K562 (cell line): ENCODE measurements around the gene ZNF628. TPM values are rescaled to one million over a fixed set of nuclear protein-coding genes. Genes with fewer than 3 reads are reported as not detected.

Experiments used
- ARID1B ChIP-seq: fragments of 450-650 bp; IDR thresholded peaks from 2 replicates; pipeline ENCODE4 v1.6.1; 2016; ENCODE audit warnings: antibody characterized with exemption, mild to moderate bottlenecking, inconsistent platforms
- CC2D1A ChIP-seq: fragments of 450-650 bp; IDR thresholded peaks from 2 replicates; pipeline ENCODE4 v1.6.1; 2017; ENCODE audit warnings: mild to moderate bottlenecking
- E2F1 ChIP-seq: sonication (generic); formaldehyde crosslinking; IDR thresholded peaks from 2 replicates; pipeline ENCODE4 v1.8.1; 2023; ENCODE audit warnings: mild to moderate bottlenecking, missing genetic modification reagents, moderate library complexity
- HNRNPK ChIP-seq: fragments of 200-400 bp; formaldehyde crosslinking; IDR thresholded peaks from one replicate; pipeline ENCODE4 v1.6.1; 2018; ENCODE audit warnings: mild to moderate bottlenecking, low read depth, low read length; ENCODE audit not compliant: poor library complexity, severe bottlenecking
- JUNB ChIP-seq: fragments of 450-650 bp; formaldehyde crosslinking; conservative IDR thresholded peaks from 2 replicates; pipeline ENCODE4 v1.4.0; 2020; ENCODE audit warnings: mild to moderate bottlenecking
- KDM2B ChIP-seq: fragments of 250-450 bp; sonication (Bioruptor Pico); IDR thresholded peaks from 2 replicates; pipeline ENCODE4 v1.8.0; 2021; ENCODE audit warnings: mild to moderate bottlenecking, moderate library complexity
- MIER1 ChIP-seq: fragments of 450-650 bp; IDR thresholded peaks from 2 replicates; pipeline ENCODE4 v1.6.1; 2016; ENCODE audit warnings: antibody characterized with exemption, mild to moderate bottlenecking, low read depth
- MXI1 ChIP-seq: IDR thresholded peaks from 2 replicates; pipeline ENCODE4 v1.6.1; 2011; ENCODE audit warnings: low read depth, mild to moderate bottlenecking, improper control_type of control experiment, low read length
- NCOA4 ChIP-seq: fragments of 450-650 bp; IDR thresholded peaks from 2 replicates; pipeline ENCODE4 v1.6.1; 2018; ENCODE audit warnings: mild to moderate bottlenecking; ENCODE audit not compliant: partially characterized antibody
- NRF1 ChIP-seq, 2 experiments: fragments of 450-650 bp; IDR thresholded peaks in 1 of 2; conservative IDR thresholded peaks in 1 of 2; 2 replicates each; pipeline ENCODE4 v1.6.1; 2014; ENCODE audit warnings: mild to moderate bottlenecking in 2 of 2
- RBBP5 ChIP-seq: fragments of 200-600 bp; sonication (generic); IDR thresholded peaks from 2 replicates; pipeline ENCODE4 v1.6.1; 2012; ENCODE audit warnings: borderline replicate concordance, mild to moderate bottlenecking, low read length, control low read depth, inconsistent platforms; ENCODE audit not compliant: insufficient read depth, poor library complexity, severe bottlenecking
- SMARCB1 ChIP-seq: IDR thresholded peaks from 2 replicates; pipeline ENCODE4 v1.6.1; 2011; ENCODE audit warnings: improper control_type of control experiment, low read depth; ENCODE audit not compliant: insufficient read length
- TAF7 ChIP-seq: fragments of 450-650 bp; IDR thresholded peaks from 2 replicates; pipeline ENCODE4 v1.6.1; 2016; ENCODE audit warnings: missing genetic modification characterization, missing compliant biosample characterization
- THRB ChIP-seq: fragments of 450-650 bp; formaldehyde crosslinking; conservative IDR thresholded peaks from 2 replicates; pipeline ENCODE4 v1.4.0; 2022; ENCODE audit warnings: mild to moderate bottlenecking, missing genetic modification characterization
- ZNF253 ChIP-seq: fragments of 250-450 bp; sonication (Bioruptor Pico); conservative IDR thresholded peaks from 2 replicates; pipeline ENCODE4 v1.6.1; 2021; ENCODE audit warnings: mild to moderate bottlenecking
- ZNF277 ChIP-seq: fragments of 250-450 bp; sonication (Bioruptor Pico); IDR thresholded peaks from 2 replicates; pipeline ENCODE4 v1.8.0; 2022; ENCODE audit warnings: inconsistent platforms, mild to moderate bottlenecking, moderate library complexity, borderline replicate concordance
- polyA plus RNA-seq, 8 experiments: library from polyadenylated mRNA; depleted of rRNA in 4 of 8; stranded (reverse) in 5 of 8; unstranded in 3 of 8; fragments of >200 nt; fragmentation: Nextera tagmentation in 2 of 8; fragmentation: Illumina TruSeq in 1 of 8; extraction: Ambion mirVana in 2 of 8; extraction: Trizol in 1 of 8; gene quantifications; 2 replicates each; pipeline versions ENCODE4 v1.2.1 to v1.2.3, GENCODE V29; 2011 to 2014; ENCODE audit warnings: inconsistent platforms in 1 of 8, missing spikeins in 1 of 8
- total RNA-seq, 7 experiments: library from RNA; depleted of rRNA in 6 of 7; stranded (reverse); fragments of >200 nt in 6 of 7; fragmentation: Illumina TruSeq in 2 of 7; extraction: Trizol in 2 of 7; gene quantifications; 2 replicates each; pipeline versions ENCODE4 v1.2.1 to v1.2.3, GENCODE V29; 2011 to 2021; ENCODE audit warnings: low replicate concordance in 1 of 7
- TF ChIP-seq, protein P1 (sequence below): fragments of 450-650 bp; IDR thresholded peaks from 2 replicates; pipeline ENCODE4 v1.6.1; 2016; ENCODE audit warnings: low read depth, mild to moderate bottlenecking, moderate library complexity
- TF ChIP-seq, protein P2 (sequence below): sonication (generic); formaldehyde crosslinking; IDR thresholded peaks from 2 replicates; pipeline ENCODE4 v1.8.1; 2022; ENCODE audit warnings: missing genetic modification reagents

ZNF628 gene
- total and polyA plus RNA-seq, 9 of the 15 experiments (the other 6 are each of a cell fraction or from before 2014, with no cell fraction given) = 0.13 to 13.6 (median 2.2) TPM; not detected in 3

DNA sequence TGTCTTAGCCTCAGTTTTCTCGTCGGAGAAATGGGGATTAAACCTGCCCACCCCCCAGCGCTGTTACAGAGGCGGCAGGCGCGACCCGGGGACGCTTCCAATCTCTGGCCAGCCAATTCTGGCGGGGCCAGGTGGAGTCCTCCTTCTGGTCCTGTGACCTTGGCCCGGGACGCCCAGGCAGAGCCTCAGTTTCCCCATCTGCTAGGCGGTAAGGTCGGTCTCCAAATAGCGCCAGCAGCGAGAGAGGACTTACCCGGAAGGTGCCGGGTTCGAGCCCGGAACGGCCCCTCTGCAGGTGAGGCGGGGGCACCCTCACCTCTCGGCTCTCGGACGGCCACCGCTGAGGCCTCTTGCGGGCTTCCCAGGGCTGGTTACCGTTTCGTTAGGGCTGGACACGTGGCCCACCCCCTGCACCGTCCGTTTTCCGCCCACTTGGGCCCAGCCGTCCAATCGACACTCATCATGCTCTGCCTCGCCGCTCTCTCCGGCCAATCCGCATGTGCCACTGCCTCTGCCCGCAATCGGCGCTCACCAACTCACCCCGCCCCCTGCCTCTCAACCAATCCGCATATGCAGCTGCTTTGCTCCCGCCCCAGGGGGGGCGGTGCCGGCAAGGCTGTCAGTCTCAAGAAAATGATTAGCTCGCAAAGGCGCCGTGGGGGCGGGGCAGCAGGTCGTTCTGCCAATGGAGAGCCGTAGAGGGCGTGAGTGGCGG is 15.0 kb upstream of the ZNF628 start, which contains the start of gene ISOC2 (continued):
- TF ChIP-seq, protein P1, sequence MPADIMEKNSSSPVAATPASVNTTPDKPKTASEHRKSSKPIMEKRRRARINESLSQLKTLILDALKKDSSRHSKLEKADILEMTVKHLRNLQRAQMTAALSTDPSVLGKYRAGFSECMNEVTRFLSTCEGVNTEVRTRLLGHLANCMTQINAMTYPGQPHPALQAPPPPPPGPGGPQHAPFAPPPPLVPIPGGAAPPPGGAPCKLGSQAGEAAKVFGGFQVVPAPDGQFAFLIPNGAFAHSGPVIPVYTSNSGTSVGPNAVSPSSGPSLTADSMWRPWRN = no peak; the same call in 1 of the 2 replicates
- TF ChIP-seq, protein P2, sequence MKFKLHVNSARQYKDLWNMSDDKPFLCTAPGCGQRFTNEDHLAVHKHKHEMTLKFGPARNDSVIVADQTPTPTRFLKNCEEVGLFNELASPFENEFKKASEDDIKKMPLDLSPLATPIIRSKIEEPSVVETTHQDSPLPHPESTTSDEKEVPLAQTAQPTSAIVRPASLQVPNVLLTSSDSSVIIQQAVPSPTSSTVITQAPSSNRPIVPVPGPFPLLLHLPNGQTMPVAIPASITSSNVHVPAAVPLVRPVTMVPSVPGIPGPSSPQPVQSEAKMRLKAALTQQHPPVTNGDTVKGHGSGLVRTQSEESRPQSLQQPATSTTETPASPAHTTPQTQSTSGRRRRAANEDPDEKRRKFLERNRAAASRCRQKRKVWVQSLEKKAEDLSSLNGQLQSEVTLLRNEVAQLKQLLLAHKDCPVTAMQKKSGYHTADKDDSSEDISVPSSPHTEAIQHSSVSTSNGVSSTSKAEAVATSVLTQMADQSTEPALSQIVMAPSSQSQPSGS (CRISPR knock-in tag) = no peak
- TF ChIP-seq JUNB (CRISPR knock-in tag) (no peak), HNRNPK (no peak), ZNF277 (no peak), NRF1 (conservative IDR thresholded peaks at IDR 0.05 in 1 of 2, IDR thresholded peaks at IDR 0.05 in 1 of 2) (peak; percentile 84 to 87), CC2D1A (peak; percentile 76; the same call in 1 of the 2 replicates), MXI1 (peak; percentile 81), THRB (CRISPR knock-in tag) (no peak), TAF7 (tag) (peak; percentile 86), MIER1 (0 out of 2 replicates have a peak, but pooled peaks have one; percentile 32), E2F1 (CRISPR knock-in tag) (no peak; the same call in 1 of the 2 replicates), SMARCB1 (no peak), NCOA4 (peak; percentile 77), ARID1B (peak; percentile 62; the same call in 1 of the 2 replicates), KDM2B (CRISPR knock-in tag) (no peak), RBBP5 (peak; percentile 26), ZNF253 (CRISPR knock-in tag) (no peak)
